SKM-1 treated with dmso at 0.1 percent for 144 hours (cell line): ENCODE results near the gene STAT5B.
A peak's percentile ranks its signal among the peaks of the same experiment; 100 is the strongest.

Experiments
- DNase-seq: peaks from one replicate; lab custom pipeline; 2025; ENCODE audit not compliant: unreplicated experiment; lab: John Stamatoyannopoulos, UW

The STAT5B gene

DNA sequence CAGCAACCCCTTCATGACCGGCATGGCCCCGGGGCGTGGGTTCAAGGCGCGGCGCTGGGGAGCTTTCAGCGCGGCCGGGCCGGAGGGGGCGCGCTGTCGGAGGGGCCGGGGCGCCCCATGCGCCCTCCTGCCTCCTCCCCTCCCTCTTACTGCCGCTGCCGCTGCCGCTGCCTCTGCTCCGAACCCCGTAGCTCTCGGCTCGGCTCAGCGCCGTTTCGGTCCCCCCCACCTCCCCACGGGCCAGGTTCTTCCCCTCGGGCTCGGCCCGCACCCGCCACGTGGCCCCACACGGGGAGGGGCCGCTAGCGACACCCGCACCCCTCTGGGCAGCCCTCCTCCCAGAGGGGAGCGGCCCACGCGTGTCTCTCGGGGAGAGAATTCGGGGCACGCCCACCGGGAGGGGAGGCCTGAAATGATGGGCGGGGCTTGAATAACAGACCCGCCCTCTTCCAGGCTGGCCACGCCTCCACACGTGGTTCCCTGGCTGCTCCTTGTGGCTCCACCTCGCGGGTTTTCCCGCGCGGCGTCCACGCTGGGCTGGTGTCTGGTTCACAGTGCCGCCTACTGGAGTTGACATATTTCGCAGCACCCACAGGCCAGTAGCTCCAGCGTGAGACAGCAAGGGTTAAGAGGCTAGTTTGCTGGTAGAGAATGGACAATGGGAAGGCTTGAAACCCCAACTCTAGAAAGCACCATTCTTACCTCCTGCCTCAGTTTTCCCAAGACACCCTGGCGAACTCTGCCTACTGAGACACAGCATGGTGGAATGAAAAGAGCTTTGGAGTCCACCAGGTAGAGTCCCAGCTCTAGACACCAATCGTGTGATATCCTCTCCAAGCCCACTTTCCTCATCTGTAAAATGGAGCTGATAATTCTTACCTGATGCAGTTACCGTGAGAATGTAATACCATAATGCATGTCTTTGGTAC is 95.0 kb downstream of the STAT5B start, which contains the start of gene KCNH4:
Gene KCNH4 (minus strand): TSS at position 221 of the 929 bp plus-strand sequence. CDS start 197 bp downstream, at position 24.
- peak; percentile 85 for DNase-seq

DNA sequence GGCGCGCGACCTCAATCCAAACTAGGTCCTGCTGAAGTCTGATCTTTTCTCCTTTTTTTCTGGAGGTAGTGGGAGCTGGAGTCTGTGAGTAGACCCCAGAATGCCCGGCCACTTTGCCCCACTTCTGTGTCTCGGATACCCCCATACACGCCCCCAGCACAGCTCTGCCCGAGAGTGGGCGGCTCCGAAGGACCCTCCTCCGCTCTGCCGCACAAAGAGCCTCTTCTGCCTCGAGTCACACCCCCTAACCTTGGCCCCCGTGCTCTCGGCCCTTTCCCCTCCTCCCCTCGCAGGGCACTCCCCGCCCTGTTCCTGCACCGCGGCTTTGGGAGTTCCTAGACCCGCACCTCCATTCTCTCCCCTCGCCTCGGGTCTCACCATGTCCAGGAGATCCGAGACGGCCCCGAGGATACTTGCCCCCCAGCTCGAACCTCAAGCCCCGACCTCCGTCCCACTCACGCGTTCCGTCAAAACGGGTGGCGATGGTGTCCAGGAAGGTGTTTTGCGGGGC is 95.7 kb downstream of the STAT5B start:
- DNase-seq: no peak

DNA sequence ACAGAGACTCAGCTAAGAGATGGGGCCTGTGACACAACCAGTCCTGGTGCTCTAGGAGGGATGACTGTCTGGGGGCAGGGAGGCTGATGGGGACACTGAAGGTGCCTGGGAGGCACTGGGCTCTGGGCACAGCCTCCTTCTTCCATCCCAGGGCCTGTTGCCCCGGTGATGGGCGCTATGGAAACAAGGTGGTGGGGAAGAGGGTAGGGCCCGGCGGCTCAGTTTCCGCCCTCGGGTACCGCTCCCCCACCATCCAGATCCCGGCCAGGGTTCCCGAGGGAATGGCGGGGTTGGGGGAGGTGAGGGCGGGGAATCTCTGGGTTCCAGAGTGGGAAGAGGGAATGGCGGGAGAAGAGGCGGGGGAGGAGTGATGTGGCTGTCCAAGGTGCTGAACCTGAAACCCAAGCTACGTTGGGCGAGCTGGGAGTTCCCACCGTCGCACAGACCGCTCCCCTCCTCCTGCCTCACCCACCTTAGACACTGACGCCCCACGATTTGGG is 96.2 kb downstream of the STAT5B start:
- DNase-seq: no peak

DNA sequence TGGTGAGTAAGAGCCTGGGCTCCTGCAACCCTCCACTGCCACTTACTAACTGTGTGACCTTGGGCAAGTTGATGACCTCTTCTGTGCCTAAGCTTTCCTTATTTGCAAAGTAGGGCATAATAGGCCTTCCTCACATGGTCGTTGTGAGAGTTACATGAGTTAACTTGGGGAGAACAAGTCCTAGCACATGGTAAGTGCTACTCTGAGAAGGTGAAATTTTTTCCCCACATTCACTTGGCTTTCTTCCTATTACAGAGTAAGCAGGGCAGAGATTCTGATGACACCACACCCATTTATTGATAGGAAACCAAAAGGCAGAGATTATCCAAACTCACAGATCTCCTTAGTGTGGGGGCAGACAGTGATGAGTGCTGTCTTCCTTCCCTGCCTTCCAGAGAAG is 96.9 kb downstream of the STAT5B start:
- no peak for DNase-seq

DNA sequence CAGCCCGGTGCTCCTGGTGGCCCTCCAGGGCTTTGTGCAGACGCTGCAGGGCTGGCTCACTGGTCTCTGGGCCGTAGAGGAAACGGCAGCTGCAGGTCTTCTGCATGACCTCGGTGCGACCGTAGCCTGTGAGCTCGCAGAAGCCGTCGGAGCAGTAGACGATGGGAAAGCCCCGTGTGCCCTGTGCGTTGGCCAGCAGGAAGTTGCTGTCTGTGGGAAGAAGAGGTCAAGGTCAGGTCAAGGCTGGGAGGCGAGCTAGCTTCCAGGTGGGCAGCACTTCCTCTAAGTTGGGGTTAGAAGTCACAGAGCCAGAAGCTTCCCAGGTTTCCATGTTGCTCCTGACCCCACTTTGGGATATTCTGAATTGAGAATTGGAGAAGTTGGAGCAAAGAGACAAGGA is 97.4 kb downstream of the STAT5B start:
- no peak for DNase-seq

DNA sequence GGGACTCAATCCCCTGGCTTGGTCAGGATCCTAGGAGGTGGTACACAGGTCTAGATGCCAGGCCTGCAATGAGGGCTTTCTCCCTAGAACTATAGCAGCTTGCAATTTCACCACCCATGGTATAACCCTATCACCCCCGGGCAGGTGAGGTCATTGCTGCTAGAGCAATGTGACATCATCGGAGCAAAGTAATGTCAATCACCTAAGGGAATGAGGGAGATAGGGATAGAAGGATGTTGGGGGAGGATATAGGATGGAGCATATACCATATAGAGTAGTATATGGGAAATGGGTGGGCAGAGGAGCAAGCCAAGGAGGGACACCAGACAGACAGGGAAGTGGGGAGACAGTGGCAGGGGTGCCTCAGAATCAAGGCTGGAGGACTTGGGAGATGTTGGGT is 98.5 kb downstream of the STAT5B start:
- DNase-seq: no peak

- no peak for DNase-seq
Measured at GRCh38 chr17:42174126-42174783, 101.9 kb downstream of the STAT5B start.

- DNase-seq: no peak
Measured at GRCh38 chr17:42171831-42172230, 104.4 kb downstream of the STAT5B start.

- no peak for DNase-seq
Measured at GRCh38 chr17:42169351-42169750, 106.8 kb downstream of the STAT5B start.

- DNase-seq: no peak
Measured at GRCh38 chr17:42167807-42168206, 108.4 kb downstream of the STAT5B start.

DNA sequence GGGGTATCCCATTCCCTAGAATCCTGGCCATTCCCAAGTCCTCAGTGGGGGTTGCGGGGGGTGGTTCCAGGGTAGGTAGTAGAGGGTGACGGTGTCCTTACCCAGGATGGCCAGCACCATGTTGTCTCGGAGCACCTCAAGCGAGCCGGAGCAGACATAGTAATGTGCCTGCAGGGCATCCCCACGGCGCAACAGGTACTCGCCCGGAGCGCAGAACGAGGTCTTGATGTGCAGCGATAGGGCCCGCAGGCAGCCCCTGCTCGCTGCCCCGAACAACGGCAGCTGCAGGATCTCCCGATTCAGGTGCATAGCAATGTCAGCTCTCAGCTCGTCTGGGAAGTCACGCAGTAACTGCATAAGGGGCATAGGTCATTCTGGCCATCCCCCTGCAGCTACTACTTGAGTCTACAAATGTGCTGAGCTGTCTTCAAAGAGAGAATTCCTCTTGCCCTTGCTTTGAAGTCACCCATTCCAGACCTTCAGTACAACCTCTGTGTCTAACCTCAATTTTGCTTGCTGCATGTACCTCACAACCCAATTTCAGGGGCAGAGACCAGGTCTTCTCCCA is 109.9 kb downstream of the STAT5B start:
- DNase-seq: no peak

- DNase-seq: no peak
Measured at GRCh38 chr17:42165751-42166150, 110.4 kb downstream of the STAT5B start.

- DNase-seq: no peak
Measured at GRCh38 chr17:42163696-42164407, 112.3 kb downstream of the STAT5B start.

DNA sequence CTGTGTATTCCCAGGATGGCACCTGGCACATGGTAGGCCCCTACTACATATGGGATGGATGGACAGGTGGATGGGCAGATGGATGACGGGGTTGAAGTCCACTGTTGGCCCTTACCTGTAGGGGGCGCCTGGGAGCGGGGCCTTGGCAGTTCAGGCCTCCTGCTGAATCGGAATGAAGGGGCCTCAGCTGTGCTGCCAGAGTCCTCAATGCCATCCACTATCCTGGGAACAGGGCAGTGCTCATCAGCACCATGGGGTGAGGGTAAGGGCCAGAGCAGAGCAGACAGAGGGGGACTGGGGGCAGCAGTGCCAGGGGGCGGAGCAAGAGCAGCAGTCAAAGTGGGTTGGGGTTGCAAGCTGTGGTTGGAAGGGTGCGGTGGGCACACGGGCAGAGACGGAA is 113.1 kb downstream of the STAT5B start:
- DNase-seq: peak; percentile 29

- no peak for DNase-seq
Measured at GRCh38 chr17:42160531-42160910, 115.7 kb downstream of the STAT5B start.

DNA sequence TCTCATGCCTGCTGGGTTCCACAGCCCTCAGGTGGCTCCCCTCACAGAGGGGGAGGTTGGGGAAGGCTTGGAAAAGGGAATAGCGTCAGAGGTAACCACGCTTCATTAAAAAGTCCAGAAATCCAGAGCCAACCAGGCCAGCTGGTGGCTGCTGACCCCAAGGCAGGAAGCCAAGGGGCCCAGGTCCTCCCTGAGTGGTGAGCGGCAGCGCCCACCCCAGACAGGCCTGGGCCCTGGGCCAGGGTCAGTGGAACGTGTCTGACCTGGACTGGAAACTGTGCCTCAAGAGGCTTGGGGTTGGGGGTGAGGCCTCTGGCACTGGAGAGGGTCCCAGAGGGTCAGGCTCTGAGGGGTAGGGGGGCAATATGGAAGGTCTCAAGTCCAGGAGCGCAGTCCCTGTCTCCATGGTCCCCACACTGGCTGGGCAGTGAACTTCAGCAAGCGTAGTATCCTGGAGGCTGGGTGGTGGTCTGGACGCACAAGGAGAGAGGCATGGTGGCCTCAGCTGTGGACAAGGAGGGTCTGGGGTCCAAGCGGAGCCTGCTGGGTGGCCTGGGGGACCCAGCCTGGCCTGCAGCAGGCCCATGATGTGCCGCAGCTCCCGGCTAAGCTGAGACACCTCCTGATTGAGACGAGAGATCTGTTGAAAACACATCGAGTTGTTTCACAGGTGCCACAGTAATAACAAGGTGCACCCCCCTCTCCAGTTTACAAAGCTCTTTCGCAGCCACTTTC is 116.2 kb downstream of the STAT5B start:
- no peak for DNase-seq

DNA sequence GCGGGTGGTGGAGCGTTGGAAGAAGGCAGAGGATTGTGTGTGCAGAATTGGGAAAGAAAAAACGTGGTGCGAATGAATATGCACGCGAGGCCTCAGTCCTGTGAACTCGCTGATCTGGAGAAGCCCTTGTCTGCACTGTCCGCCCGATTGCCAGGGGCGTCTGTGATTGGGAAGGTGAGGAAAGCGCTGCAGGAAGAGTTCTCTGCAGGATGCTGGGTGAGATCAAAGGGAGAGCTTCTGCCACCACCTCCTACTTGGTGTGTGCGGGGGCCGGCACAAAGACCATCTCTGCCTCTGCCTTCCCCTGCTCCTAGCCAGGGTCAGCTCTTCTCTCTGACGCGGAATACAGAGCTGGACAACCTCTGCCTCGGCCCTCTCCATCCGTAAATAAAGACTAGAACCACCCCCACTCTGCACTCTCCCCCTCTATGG is 120.6 kb downstream of the STAT5B start:
- DNase-seq: no peak

- peak; percentile 50 for DNase-seq
Measured at GRCh38 chr17:42153919-42154742, 122.1 kb downstream of the STAT5B start.
